HepG2 (cell line): Measurements from ENCODE around the gene RPL18. TPM values are rescaled to one million over a fixed set of nuclear protein-coding genes. Genes with fewer than 3 reads are reported as not detected.

Experiments
- BRCA1 ChIP-seq: sonication (generic); formaldehyde crosslinking; IDR thresholded peaks from 2 replicates; pipeline ENCODE4 v1.4.0; 2020; ENCODE audit warnings: missing genetic modification reagents
- CBFB ChIP-seq: sonication (generic); formaldehyde crosslinking; IDR thresholded peaks from 2 replicates; pipeline ENCODE4 v1.4.0; 2020; ENCODE audit warnings: missing genetic modification reagents
- CBX2 ChIP-seq, 2 experiments: fragments of 200-600 bp in 1 of 2; sonication (generic); formaldehyde crosslinking in 1 of 2; IDR thresholded peaks; 2 replicates each; pipeline versions ENCODE4 v1.7.0 to v1.8.1; 2018 to 2022; ENCODE audit warnings: low read depth in 2 of 2, low read length in 1 of 2, mild to moderate bottlenecking in 1 of 2, missing genetic modification reagents in 1 of 2
- CREM ChIP-seq, 2 experiments: sonication (generic) in 1 of 2; formaldehyde crosslinking in 1 of 2; IDR thresholded peaks; 2 replicates each; pipeline versions ENCODE4 v1.4.0 to v1.6.1; 2016 to 2020; ENCODE audit warnings: antibody characterized with exemption in 1 of 2, mild to moderate bottlenecking in 1 of 2, missing genetic modification reagents in 1 of 2
- HIVEP1 ChIP-seq: sonication (generic); formaldehyde crosslinking; IDR thresholded peaks from 2 replicates; pipeline ENCODE4 v1.4.0; 2020; ENCODE audit warnings: mild to moderate bottlenecking, missing genetic modification reagents
- IRF2 ChIP-seq: IDR thresholded peaks from 2 replicates; pipeline ENCODE4 v1.6.1; 2018; ENCODE audit warnings: missing genetic modification reagents, missing compliant biosample characterization
- KDM4B ChIP-seq: sonication (generic); formaldehyde crosslinking; IDR thresholded peaks from 2 replicates; pipeline ENCODE4 v1.4.0; 2020; ENCODE audit warnings: missing genetic modification reagents
- MIXL1 ChIP-seq: IDR thresholded peaks from 2 replicates; pipeline ENCODE4 v1.6.1; 2016
- TCF7L2 ChIP-seq: IDR thresholded peaks from 2 replicates; pipeline ENCODE4 v1.6.1; 2011; ENCODE audit warnings: mild to moderate bottlenecking, low read depth, low read length, moderate library complexity
- ZBTB20 ChIP-seq: sonication (generic); formaldehyde crosslinking; IDR thresholded peaks from 2 replicates; pipeline ENCODE4 v1.8.1; 2023; ENCODE audit warnings: missing genetic modification reagents, low read depth, mild to moderate bottlenecking, borderline replicate concordance
- ZFP37 ChIP-seq: sonication (generic); formaldehyde crosslinking; IDR thresholded peaks from 2 replicates; pipeline ENCODE4 v1.4.0; 2020; ENCODE audit warnings: missing genetic modification reagents, borderline replicate concordance
- ZFP62 ChIP-seq: sonication (generic); formaldehyde crosslinking; IDR thresholded peaks from 2 replicates; pipeline ENCODE4 v1.4.0; 2020; ENCODE audit warnings: missing genetic modification reagents
- ZFP82 ChIP-seq: sonication (generic); formaldehyde crosslinking; IDR thresholded peaks from 2 replicates; pipeline ENCODE4 v1.5.1; 2020; ENCODE audit warnings: mild to moderate bottlenecking, missing genetic modification reagents, borderline replicate concordance
- ZNF205 ChIP-seq: IDR thresholded peaks from 2 replicates; pipeline ENCODE4 v1.6.1; 2018; ENCODE audit warnings: missing biosample characterization, missing genetic modification reagents
- ZNF329 ChIP-seq: sonication (generic); formaldehyde crosslinking; IDR thresholded peaks from 2 replicates; pipeline ENCODE4 v1.9.0; 2021; ENCODE audit warnings: low read depth, mild to moderate bottlenecking, missing genetic modification reagents
- ZNF44 ChIP-seq: sonication (generic); formaldehyde crosslinking; IDR thresholded peaks from 2 replicates; pipeline ENCODE4 v1.5.1; 2020; ENCODE audit warnings: mild to moderate bottlenecking, missing genetic modification reagents
- ZNF501 ChIP-seq: sonication (generic); formaldehyde crosslinking; IDR thresholded peaks from 2 replicates; pipeline ENCODE4 v1.5.1; 2020; ENCODE audit warnings: mild to moderate bottlenecking, moderate library complexity, missing genetic modification reagents
- ZNF550 ChIP-seq: sonication (generic); formaldehyde crosslinking; IDR thresholded peaks from 2 replicates; pipeline ENCODE4 v1.4.0; 2020; ENCODE audit warnings: mild to moderate bottlenecking, missing genetic modification reagents, borderline replicate concordance
- ZNF616 ChIP-seq: sonication (generic); formaldehyde crosslinking; IDR thresholded peaks from 2 replicates; pipeline ENCODE4 v1.5.0; 2020; ENCODE audit warnings: low read depth, mild to moderate bottlenecking, missing genetic modification reagents
- ZNF619 ChIP-seq: sonication (generic); formaldehyde crosslinking; IDR thresholded peaks from 2 replicates; pipeline ENCODE4 v1.4.0; 2020; ENCODE audit warnings: mild to moderate bottlenecking, missing genetic modification reagents
- ZNF781 ChIP-seq: sonication (generic); formaldehyde crosslinking; IDR thresholded peaks from 2 replicates; pipeline ENCODE4 v1.5.1; 2020; ENCODE audit warnings: borderline replicate concordance, mild to moderate bottlenecking, missing genetic modification reagents; ENCODE audit errors: not compliant biosample characterization
- polyA plus RNA-seq, 8 experiments: library from polyadenylated mRNA; depleted of rRNA in 3 of 8; stranded (reverse) in 7 of 8; unstranded in 1 of 8; fragments of >200 nt; fragmentation: Illumina TruSeq in 4 of 8; extraction: Trizol in 4 of 8; gene quantifications; 2 replicates each; pipeline versions ENCODE4 v1.2.1 to v1.2.3, GENCODE V29; 2011 to 2016; ENCODE audit warnings: low read depth in 4 of 8, missing spikeins in 1 of 8, mixed read lengths in 1 of 8; ENCODE audit not compliant: insufficient read depth in 1 of 8
- total RNA-seq, 5 experiments: library from RNA; depleted of rRNA; stranded (reverse); fragments of >200 nt; fragmentation: Illumina TruSeq; extraction: Trizol; gene quantifications; 2 replicates each; pipeline ENCODE4 v1.2.3, GENCODE V29; 2016; ENCODE audit warnings: low read depth in 1 of 5
- TF ChIP-seq, protein P1 (sequence below): sonication (generic); formaldehyde crosslinking; IDR thresholded peaks from 2 replicates; pipeline ENCODE4 v1.4.0; 2020; ENCODE audit warnings: missing genetic modification reagents, borderline replicate concordance
- TF ChIP-seq, protein P2 (sequence below): sonication (generic); formaldehyde crosslinking; IDR thresholded peaks from 2 replicates; pipeline ENCODE4 v1.4.0; 2020; ENCODE audit warnings: missing genetic modification reagents, low read depth, mild to moderate bottlenecking, borderline replicate concordance
- TF ChIP-seq, protein P3 (sequence below): sonication (generic); formaldehyde crosslinking; IDR thresholded peaks from 2 replicates; pipeline ENCODE4 v1.4.0; 2020; ENCODE audit warnings: missing genetic modification reagents, borderline replicate concordance

RPL18 gene
- total and polyA plus RNA-seq, 2 of the 13 experiments (the other 11 are each of a cell fraction or from before 2014, with no cell fraction given): 1,485 to 1,639 TPM

DNA sequence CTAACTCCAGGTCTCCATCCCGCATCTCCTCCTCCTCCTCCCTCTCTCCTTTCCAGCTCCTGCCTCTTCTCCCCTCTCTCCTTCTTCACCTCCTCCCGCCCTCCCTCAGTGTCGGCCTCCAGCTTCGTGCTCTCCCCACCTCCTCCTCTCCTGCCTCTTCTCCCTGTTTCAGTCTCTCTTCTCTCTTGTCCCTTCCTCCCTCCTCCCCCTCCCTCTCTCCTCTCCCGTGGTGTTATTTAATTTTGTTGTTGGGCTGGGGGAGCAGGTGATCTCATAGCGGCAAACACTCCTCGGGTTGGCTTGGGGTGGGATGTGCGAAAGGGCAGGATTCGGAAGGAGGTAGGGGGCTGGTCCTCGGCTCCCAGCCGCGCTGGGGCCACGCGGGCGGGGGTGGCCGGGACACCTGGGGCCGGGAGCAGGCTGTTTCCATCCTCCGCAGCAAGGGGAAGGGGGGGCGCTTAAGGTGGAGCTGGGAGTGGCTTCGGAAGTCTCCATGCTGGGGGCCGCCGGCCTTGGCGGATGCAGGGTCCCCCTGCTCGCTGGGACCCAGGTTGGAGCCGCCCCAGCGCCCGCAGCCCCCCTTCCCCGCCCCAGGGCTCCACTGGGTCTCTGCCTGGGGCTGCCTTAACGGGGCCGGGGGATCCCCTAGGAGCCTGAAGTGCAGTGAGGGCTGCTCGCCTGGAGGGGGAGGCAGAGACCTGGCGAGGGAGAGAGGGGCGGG is 27.2 kb upstream of the RPL18 start, which contains the start of gene CA11 (continued):
- TF ChIP-seq ZBTB20 (CRISPR knock-in tag) (no peak), IRF2 (CRISPR knock-in tag) (peak; percentile 77; the same call in 1 of the 2 replicates), TCF7L2 (no peak), ZNF781 (CRISPR knock-in tag) (no peak), CBX2 (IDR thresholded peaks at IDR 0.05; ENCODE audit: low read depth, low read length) (no peak), CBX2 (CRISPR knock-in tag; IDR thresholded peaks at IDR 0.05; ENCODE audit: low read depth) (no peak), ZNF44 (CRISPR knock-in tag) (no peak), ZNF550 (CRISPR knock-in tag) (no peak), BRCA1 (CRISPR knock-in tag) (no peak), ZNF619 (CRISPR knock-in tag) (no peak), KDM4B (CRISPR knock-in tag) (peak; percentile 45; the same call in 1 of the 2 replicates), ZNF329 (no peak), ZFP37 (CRISPR knock-in tag) (no peak), HIVEP1 (CRISPR knock-in tag) (peak; percentile 56; the same call in 1 of the 2 replicates), ZNF501 (CRISPR knock-in tag) (no peak), CREM (IDR thresholded peaks at IDR 0.05) (no peak), CREM (CRISPR knock-in tag; IDR thresholded peaks at IDR 0.05) (no peak), ZNF205 (CRISPR knock-in tag) (no peak; the same call in 1 of the 2 replicates), CBFB (CRISPR knock-in tag) (no peak), MIXL1 (CRISPR knock-in tag) (no peak), ZFP82 (CRISPR knock-in tag) (no peak), ZFP62 (CRISPR knock-in tag) (no peak), ZNF616 (CRISPR knock-in tag) (no peak)
- TF ChIP-seq, protein P1, sequence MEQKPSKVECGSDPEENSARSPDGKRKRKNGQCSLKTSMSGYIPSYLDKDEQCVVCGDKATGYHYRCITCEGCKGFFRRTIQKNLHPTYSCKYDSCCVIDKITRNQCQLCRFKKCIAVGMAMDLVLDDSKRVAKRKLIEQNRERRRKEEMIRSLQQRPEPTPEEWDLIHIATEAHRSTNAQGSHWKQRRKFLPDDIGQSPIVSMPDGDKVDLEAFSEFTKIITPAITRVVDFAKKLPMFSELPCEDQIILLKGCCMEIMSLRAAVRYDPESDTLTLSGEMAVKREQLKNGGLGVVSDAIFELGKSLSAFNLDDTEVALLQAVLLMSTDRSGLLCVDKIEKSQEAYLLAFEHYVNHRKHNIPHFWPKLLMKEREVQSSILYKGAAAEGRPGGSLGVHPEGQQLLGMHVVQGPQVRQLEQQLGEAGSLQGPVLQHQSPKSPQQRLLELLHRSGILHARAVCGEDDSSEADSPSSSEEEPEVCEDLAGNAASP (CRISPR knock-in tag): peak; percentile 47; the same call in 1 of the 2 replicates
- TF ChIP-seq, protein P2, sequence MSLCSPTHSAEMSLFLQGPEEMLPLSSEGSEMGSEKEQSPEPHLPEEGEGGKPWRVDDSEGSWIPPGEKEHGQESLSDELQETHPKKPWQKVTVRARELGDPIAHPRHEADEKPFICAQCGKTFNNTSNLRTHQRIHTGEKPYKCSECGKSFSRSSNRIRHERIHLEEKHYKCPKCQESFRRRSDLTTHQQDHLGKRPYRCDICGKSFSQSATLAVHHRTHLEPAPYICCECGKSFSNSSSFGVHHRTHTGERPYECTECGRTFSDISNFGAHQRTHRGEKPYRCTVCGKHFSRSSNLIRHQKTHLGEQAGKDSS (CRISPR knock-in tag): peak; percentile 56; the same call in 1 of the 2 replicates
- TF ChIP-seq, protein P3, sequence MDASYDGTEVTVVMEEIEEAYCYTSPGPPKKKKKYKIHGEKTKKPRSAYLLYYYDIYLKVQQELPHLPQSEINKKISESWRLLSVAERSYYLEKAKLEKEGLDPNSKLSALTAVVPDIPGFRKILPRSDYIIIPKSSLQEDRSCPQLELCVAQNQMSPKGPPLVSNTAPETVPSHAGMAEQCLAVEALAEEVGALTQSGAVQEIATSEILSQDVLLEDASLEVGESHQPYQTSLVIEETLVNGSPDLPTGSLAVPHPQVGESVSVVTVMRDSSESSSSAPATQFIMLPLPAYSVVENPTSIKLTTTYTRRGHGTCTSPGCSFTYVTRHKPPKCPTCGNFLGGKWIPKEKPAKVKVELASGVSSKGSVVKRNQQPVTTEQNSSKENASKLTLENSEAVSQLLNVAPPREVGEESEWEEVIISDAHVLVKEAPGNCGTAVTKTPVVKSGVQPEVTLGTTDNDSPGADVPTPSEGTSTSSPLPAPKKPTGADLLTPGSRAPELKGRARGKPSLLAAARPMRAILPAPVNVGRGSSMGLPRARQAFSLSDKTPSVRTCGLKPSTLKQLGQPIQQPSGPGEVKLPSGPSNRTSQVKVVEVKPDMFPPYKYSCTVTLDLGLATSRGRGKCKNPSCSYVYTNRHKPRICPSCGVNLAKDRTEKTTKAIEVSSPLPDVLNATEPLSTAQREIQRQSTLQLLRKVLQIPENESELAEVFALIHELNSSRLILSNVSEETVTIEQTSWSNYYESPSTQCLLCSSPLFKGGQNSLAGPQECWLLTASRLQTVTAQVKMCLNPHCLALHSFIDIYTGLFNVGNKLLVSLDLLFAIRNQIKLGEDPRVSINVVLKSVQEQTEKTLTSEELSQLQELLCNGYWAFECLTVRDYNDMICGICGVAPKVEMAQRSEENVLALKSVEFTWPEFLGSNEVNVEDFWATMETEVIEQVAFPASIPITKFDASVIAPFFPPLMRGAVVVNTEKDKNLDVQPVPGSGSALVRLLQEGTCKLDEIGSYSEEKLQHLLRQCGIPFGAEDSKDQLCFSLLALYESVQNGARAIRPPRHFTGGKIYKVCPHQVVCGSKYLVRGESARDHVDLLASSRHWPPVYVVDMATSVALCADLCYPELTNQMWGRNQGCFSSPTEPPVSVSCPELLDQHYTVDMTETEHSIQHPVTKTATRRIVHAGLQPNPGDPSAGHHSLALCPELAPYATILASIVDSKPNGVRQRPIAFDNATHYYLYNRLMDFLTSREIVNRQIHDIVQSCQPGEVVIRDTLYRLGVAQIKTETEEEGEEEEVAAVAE (CRISPR knock-in tag): no peak
